Adrenal gland (tissue), 12 donors: Measurements from ENCODE around the gene MACROD2. TPM values are rescaled to one million over a fixed set of nuclear protein-coding genes. Genes with fewer than 3 reads are reported as not detected.

Experiments
- DNase-seq, 7 donors: peaks; one replicate each; pipeline ENCODE4 v3.0.0-alpha.2; 2019 to 2020
- H3K27ac ChIP-seq, 5 donors: fragments of 200-600 bp; sonication (generic) in 4 of 5; 1 replicate in 3 of 5; 2 replicates in 2 of 5; pipeline versions ENCODE4 v1.5.1 to v1.8.0; 2016 to 2020; ENCODE audit warnings: mild to moderate bottlenecking in 1 of 5
- H3K27me3 ChIP-seq: fragments of 200-600 bp; 2 replicates; pipeline ENCODE4 v1.8.0; 2021
- H3K36me3 ChIP-seq, 2 donors: fragments of 200-600 bp; replicated peaks in 1 of 2; 1 replicate in 1 of 2; 2 replicates in 1 of 2; pipeline versions ENCODE4 v1.5.1 to v1.8.0; 2018 to 2022
- H3K4me1 ChIP-seq, 2 donors: fragments of 200-600 bp; replicated peaks in 1 of 2; 1 replicate in 1 of 2; 2 replicates in 1 of 2; pipeline versions ENCODE4 v1.5.1 to v1.8.0; 2018 to 2021
- H3K4me3 ChIP-seq, 4 donors: fragments of 200-600 bp; sonication (generic) in 3 of 4; one replicate each; pipeline ENCODE4 v1.5.1; 2016 to 2018
- H3K9me3 ChIP-seq, 3 donors: fragments of 200-600 bp; sonication (generic) in 1 of 3; replicated peaks in 1 of 3; 1 replicate in 2 of 3; 2 replicates in 1 of 3; pipeline versions ENCODE4 v1.5.1 to v1.8.0; 2016 to 2021
- CTCF ChIP-seq, 6 experiments: fragments of 450-650 bp in 4 of 6; fragments of 200-600 bp in 2 of 6; sonication (generic) in 1 of 6; IDR thresholded peaks; 1 replicate in 5 of 6; 2 replicates in 1 of 6; pipeline versions ENCODE4 v1.5.1 to v1.8.0; 2016 to 2021; ENCODE audit warnings: antibody characterized with exemption in 6 of 6, mild to moderate bottlenecking in 2 of 6, moderate library complexity in 1 of 6
- POLR2A ChIP-seq, 2 donors: fragments of 450-650 bp; IDR thresholded peaks; one replicate each; pipeline ENCODE4 v1.6.1; 2017; ENCODE audit warnings: antibody characterized with exemption in 2 of 2, mild to moderate bottlenecking in 2 of 2, moderate library complexity in 1 of 2
- whole genome bisulfite sequencing, 4 donors: extraction: QIAGEN DNeasy Blood & Tissue Kit in 2 of 4; methylation state at CpG; one replicate each; pipeline versions ENCODE4 v1.1.5 to v1.1.7; 2013 to 2017; 5-methylcytosine and 5-hydroxymethylcytosine counted together
- intact Hi-C, 2 donors: fragments of 100-400 bp; cut with DNase I; formaldehyde crosslinking; loops; one replicate each; pipeline versions ENCODE4 v1.14.1 to v1.15.0; 2022 to 2023
- polyA plus RNA-seq, 3 donors: library from polyadenylated mRNA; stranded (reverse); fragments of 200-250 nt in 2 of 3; fragments of 350-450 nt in 1 of 3; fragmentation: Illumina TruSeq in 1 of 3; extraction: RNeasy Lipid Tissue Mini Kit (QIAGEN cat#74804) in 1 of 3; gene quantifications; one replicate each; pipeline ENCODE4 v1.2.3, GENCODE V29; 2013 to 2014
- total RNA-seq, 9 donors: library from RNA; depleted of rRNA in 4 of 9; stranded (reverse); fragments of >200 nt in 4 of 9; fragments of 120-200 nt in 1 of 9; fragmentation: NEBNext Ultra II Directional in 1 of 9; extraction: Animal tissue kit (Norgen Biotek cat#: 25700) in 1 of 9; gene quantifications; one replicate each; pipeline versions ENCODE4 v1.1.0 to v1.2.4, GENCODE V29; 2013 to 2023
- donor health status: healthy with polysubstance abuse.
- donor health status: Bipolar disorder and iron deficiency.
- donor health status: DM: yes; HTN: yes; CAD: no.
- donor health status: DM: no; HTN: no; CAD: no.
- donor health status: DM: no; HTN: no; CAD: no.
- donor health status: DM: yes; HTN: yes; CAD: no.

The MACROD2 gene
- total and polyA plus RNA-seq, 12 donors: 1.1 to 21.2 (median 6.4) TPM

- intact Hi-C loops: no loop called here
- Histone ChIP-seq H3K4me3 (no peak overlapping the region), H3K4me1 (no peaks in the 10 kb centered on the region), H3K27me3 (no peaks in the 10 kb centered on the region), H3K27ac (no peak overlapping the region), H3K9me3 (no peaks in the 10 kb centered on the region), H3K36me3 (no peaks in the 10 kb centered on the region)
- no peak for DNase-seq
- TF ChIP-seq POLR2A (IDR thresholded peaks at IDR 0.05) (no peak), CTCF (IDR thresholded peaks at IDR 0.05) (no peak)
- 83 to 96% (median 94%) methylated on average over 1 of the region's 1 CpG for WGBS, 4 donors
These were observed 1169.4 kb downstream of the MACROD2 start for GRCh38 chr20:15164726-15165125.

DNA sequence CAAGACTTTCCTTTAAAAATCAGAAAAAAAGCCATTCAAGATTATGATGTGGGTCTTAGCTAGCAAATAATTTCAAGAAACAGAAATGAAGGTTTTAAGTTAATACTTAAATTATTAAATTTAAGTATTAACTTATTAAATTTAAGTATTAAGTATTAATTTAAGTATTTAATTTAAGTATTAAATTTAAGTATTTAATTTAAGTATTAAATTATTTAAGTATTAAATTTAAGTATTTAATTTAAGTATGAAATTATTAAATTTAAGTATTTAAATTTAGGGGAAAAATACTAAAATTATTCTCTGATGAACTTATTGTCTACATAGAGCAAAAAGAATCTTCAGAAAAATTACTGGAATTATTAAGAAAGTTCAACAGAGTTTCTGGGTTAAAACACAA, 1171.4 kb downstream of the MACROD2 start:
- Histone ChIP-seq H3K4me3 (no peak overlapping the region), H3K27ac (no peak overlapping the region), H3K9me3 (no peaks in the 10 kb centered on the region), H3K4me1 (no peaks in the 10 kb centered on the region), H3K36me3 (no peaks in the 10 kb centered on the region), H3K27me3 (no peaks in the 10 kb centered on the region)
- intact Hi-C loops: no loop called here
- no peak for TF ChIP-seq CTCF (IDR thresholded peaks at IDR 0.05)
- no peak for DNase-seq

DNA sequence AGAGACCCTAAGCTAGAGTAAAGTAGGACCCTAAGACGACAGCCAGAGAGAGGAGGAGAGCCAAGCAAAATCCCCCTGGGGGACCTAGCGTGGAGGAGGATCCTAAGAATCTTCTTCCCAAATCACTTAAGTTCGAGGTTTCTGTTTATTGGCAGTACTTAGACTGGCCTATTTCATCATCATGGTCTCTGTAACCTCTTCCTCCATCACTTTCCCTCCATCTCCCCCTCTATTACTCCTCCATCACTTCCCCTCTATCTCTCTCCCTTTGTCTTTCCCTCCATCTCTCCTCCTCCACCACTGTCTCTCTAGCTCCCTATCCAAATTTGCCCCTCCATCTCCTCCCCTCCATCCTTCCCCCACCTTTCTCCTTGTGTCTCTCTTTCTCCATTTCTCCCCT, 1175.7 kb downstream of the MACROD2 start:
- Histone ChIP-seq H3K27me3 (no peaks in the 10 kb centered on the region), H3K36me3 (no peaks in the 10 kb centered on the region), H3K9me3 (no peaks in the 10 kb centered on the region), H3K4me1 (no peaks in the 10 kb centered on the region), H3K4me3 (no peak overlapping the region), H3K27ac (no peak overlapping the region)
- 81 to 90% (median 87%) methylated on average over 3 of the region's 3 CpGs for WGBS, 4 donors
- no peak for TF ChIP-seq POLR2A (IDR thresholded peaks at IDR 0.05)
- TF ChIP-seq CTCF (IDR thresholded peaks at IDR 0.05): no peak
- DNase-seq: no peak
- intact Hi-C loops: no loop called here

- WGBS, 4 donors: 84 to 98% (median 91%) methylated on average over 4 of the region's 4 CpGs
- intact Hi-C loops: no loop called here
- H3K4me3 ChIP-seq: no peak overlapping the region
These were observed 1181.6 kb downstream of the MACROD2 start for GRCh38 chr20:15176929-15177328.

More at GRCh38 chr20:15176929-15177328, 1181.6 kb downstream of the MACROD2 start:
- no peak for TF ChIP-seq CTCF (IDR thresholded peaks at IDR 0.05)
- TF ChIP-seq POLR2A (IDR thresholded peaks at IDR 0.05): no peak
- H3K4me1 ChIP-seq: no peaks in the 10 kb centered on the region
- H3K9me3 ChIP-seq: no peaks in the 10 kb centered on the region
- H3K36me3 ChIP-seq: no peaks in the 10 kb centered on the region
- H3K27me3 ChIP-seq: no peaks in the 10 kb centered on the region
- no peak overlapping the region for H3K27ac ChIP-seq
- no peak for DNase-seq
